ENCODE measurements around the gene TMEM117.

Gene TMEM117

GRCh38 chr12:44206045-44206444, 370.2 kb downstream of the TMEM117 start:
- TF ChIP-seq CSDC2 (CRISPR knock-in tag; IDR thresholded peaks at IDR 0.05), result no peak
- no peak for TF ChIP-seq OSR1 (CRISPR knock-in tag; IDR thresholded peaks at IDR 0.05)
- TF ChIP-seq CSRNP3 (CRISPR knock-in tag; IDR thresholded peaks at IDR 0.05), result no peak
- TF ChIP-seq ARNTL (CRISPR knock-in tag; IDR thresholded peaks at IDR 0.05; ENCODE audit: borderline replicate concordance, low read depth), result no peak
- no peak for TF ChIP-seq ZNF70 (CRISPR knock-in tag; IDR thresholded peaks at IDR 0.05)
- no peak for TF ChIP-seq ESRRG (CRISPR knock-in tag; IDR thresholded peaks at IDR 0.05)
- no peak for ATAC-seq

DNA sequence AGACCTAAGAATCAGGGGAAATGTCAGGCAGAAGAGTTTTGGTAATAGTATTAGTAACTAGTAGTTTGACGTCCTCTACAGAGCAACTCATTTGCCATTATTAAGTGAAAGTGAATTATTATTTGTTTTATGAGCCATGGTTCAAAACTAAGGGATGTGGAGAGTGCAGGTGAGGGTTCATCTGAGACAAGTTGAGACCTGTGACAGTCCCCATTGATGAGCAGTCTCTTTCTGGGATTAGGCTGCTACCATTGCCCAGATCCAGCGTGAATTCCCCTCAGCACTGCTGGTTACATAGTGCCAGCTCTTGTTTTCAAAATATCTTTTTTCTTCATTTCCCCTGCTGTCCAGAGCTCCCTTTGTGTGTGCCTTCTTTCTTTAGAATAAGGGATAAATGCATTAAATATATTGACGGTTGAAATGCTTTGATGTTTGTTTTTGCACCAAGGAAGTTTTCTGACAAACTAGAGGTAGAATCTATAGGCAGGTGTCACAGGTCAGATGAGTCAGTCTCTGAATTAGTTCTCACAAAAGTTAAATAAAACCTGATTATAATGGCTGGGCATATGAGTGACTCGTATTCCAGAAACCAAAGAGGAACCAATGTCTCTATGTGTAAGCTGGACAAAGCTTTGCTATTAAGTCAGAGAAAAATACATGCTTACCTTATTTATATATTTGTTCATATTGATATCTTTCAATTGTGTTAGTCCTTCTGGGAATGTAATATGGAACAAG, 381.4 kb downstream of the TMEM117 start:
- no peak for ATAC-seq
- TF ChIP-seq, protein P1, sequence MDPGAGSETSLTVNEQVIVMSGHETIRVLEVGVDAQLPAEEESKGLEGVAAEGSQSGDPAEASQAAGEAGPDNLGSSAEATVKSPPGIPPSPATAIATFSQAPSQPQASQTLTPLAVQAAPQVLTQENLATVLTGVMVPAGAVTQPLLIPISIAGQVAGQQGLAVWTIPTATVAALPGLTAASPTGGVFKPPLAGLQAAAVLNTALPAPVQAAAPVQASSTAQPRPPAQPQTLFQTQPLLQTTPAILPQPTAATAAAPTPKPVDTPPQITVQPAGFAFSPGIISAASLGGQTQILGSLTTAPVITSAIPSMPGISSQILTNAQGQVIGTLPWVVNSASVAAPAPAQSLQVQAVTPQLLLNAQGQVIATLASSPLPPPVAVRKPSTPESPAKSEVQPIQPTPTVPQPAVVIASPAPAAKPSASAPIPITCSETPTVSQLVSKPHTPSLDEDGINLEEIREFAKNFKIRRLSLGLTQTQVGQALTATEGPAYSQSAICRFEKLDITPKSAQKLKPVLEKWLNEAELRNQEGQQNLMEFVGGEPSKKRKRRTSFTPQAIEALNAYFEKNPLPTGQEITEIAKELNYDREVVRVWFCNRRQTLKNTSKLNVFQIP (CRISPR knock-in tag; IDR thresholded peaks at IDR 0.05; ENCODE audit: borderline replicate concordance, low read depth), result no peak
- no peak for TF ChIP-seq RARB (CRISPR knock-in tag; IDR thresholded peaks at IDR 0.05)
- no peak for TF ChIP-seq OSR1 (CRISPR knock-in tag; IDR thresholded peaks at IDR 0.05)
- no peak for TF ChIP-seq PPARA (CRISPR knock-in tag; IDR thresholded peaks at IDR 0.05; ENCODE audit: borderline replicate concordance)
- no peak for TF ChIP-seq ESRRG (CRISPR knock-in tag; IDR thresholded peaks at IDR 0.05)
- no peak for TF ChIP-seq ARNTL (CRISPR knock-in tag; IDR thresholded peaks at IDR 0.05; ENCODE audit: borderline replicate concordance, low read depth)
- TF ChIP-seq ISL1 (CRISPR knock-in tag; IDR thresholded peaks at IDR 0.05), result no peak
- TF ChIP-seq CREB5 (CRISPR knock-in tag; IDR thresholded peaks at IDR 0.05; ENCODE audit: low read depth), result no peak
- no peak for TF ChIP-seq SNAI2 (CRISPR knock-in tag; IDR thresholded peaks at IDR 0.05)
- TF ChIP-seq ZNF8 (CRISPR knock-in tag; IDR thresholded peaks at IDR 0.05), result no peak
- TF ChIP-seq, protein P2, sequence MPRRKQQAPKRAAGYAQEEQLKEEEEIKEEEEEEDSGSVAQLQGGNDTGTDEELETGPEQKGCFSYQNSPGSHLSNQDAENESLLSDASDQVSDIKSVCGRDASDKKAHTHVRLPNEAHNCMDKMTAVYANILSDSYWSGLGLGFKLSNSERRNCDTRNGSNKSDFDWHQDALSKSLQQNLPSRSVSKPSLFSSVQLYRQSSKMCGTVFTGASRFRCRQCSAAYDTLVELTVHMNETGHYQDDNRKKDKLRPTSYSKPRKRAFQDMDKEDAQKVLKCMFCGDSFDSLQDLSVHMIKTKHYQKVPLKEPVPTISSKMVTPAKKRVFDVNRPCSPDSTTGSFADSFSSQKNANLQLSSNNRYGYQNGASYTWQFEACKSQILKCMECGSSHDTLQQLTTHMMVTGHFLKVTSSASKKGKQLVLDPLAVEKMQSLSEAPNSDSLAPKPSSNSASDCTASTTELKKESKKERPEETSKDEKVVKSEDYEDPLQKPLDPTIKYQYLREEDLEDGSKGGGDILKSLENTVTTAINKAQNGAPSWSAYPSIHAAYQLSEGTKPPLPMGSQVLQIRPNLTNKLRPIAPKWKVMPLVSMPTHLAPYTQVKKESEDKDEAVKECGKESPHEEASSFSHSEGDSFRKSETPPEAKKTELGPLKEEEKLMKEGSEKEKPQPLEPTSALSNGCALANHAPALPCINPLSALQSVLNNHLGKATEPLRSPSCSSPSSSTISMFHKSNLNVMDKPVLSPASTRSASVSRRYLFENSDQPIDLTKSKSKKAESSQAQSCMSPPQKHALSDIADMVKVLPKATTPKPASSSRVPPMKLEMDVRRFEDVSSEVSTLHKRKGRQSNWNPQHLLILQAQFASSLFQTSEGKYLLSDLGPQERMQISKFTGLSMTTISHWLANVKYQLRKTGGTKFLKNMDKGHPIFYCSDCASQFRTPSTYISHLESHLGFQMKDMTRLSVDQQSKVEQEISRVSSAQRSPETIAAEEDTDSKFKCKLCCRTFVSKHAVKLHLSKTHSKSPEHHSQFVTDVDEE (CRISPR knock-in tag; IDR thresholded peaks at IDR 0.05), result no peak
- TF ChIP-seq ZFP30 (CRISPR knock-in tag; IDR thresholded peaks at IDR 0.05), result no peak

DNA sequence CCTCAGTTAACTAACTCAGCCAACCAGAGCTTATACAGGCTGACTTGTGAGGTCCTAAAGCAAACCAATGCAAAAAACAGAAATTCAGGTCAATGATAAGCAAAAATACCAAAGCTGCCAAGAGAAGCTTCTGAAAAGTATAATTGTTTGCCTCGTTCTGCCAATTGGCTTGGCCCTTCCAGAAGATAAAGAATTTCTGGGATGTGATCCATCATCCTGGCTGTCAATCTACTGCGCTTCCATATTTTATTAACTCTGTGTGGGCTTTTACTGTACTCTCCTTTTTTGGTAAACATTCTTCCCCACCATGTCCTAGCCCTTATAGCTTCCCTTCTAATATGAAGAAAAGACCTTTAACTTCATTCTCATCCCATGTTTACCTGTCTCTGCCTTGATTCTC, 387.9 kb downstream of the TMEM117 start:
- no peak for ATAC-seq
- TF ChIP-seq ZFP3 (CRISPR knock-in tag; IDR thresholded peaks at IDR 0.05) (no peak), ISL1 (CRISPR knock-in tag; IDR thresholded peaks at IDR 0.05) (no peak), BACH2 (CRISPR knock-in tag; IDR thresholded peaks at IDR 0.05; ENCODE audit: borderline replicate concordance) (no peak), RARB (CRISPR knock-in tag; IDR thresholded peaks at IDR 0.05) (no peak), ZNF565 (CRISPR knock-in tag; conservative IDR thresholded peaks at IDR 0.05; ENCODE audit: low read depth) (no peak), SNAI2 (CRISPR knock-in tag; IDR thresholded peaks at IDR 0.05) (no peak), ZNF70 (CRISPR knock-in tag; IDR thresholded peaks at IDR 0.05) (no peak), ESRRG (CRISPR knock-in tag; IDR thresholded peaks at IDR 0.05) (no peak), TOX (CRISPR knock-in tag; IDR thresholded peaks at IDR 0.05; ENCODE audit: borderline replicate concordance) (no peak), TCF4 (CRISPR knock-in tag; IDR thresholded peaks at IDR 0.05; ENCODE audit: borderline replicate concordance) (no peak), ZC3H10 (CRISPR knock-in tag; IDR thresholded peaks at IDR 0.05) (no peak), ARNTL (CRISPR knock-in tag; IDR thresholded peaks at IDR 0.05; ENCODE audit: borderline replicate concordance, low read depth) (no peak)
- TF ChIP-seq, protein P2 (CRISPR knock-in tag; IDR thresholded peaks at IDR 0.05), result no peak

Measured in SK-N-SH treated with all-trans-retinoic acid at 6 μM for 48 hours (cell line).